Measurements from ENCODE around the gene MCF2L. TPM values are rescaled to one million over a fixed set of nuclear protein-coding genes. Genes with fewer than 3 reads are reported as not detected.

The MCF2L gene
- total and polyA plus RNA-seq, 10 of the 15 experiments (the other 5 are each of a cell fraction or from before 2014, with no cell fraction given): 0.06 to 1.1 (median 0.21) TPM; not detected in 2

GRCh38 chr13:113105032-113105920, 136.3 kb downstream of the MCF2L start, which contains the start of gene F7:
Gene F7, plus strand, starts transcription at chr13:113105791. Its CDS starts 51 bp downstream, at chr13:113105842.
- TF ChIP-seq POLR2AphosphoS5 (IDR thresholded peaks at IDR 0.05; ENCODE audit: low read length): no peak
- no peak for TF ChIP-seq FOS (IDR thresholded peaks at IDR 0.05; ENCODE audit: borderline replicate concordance, extremely low read depth, insufficient read length)
- no peak for TF ChIP-seq MEF2A (IDR thresholded peaks at IDR 0.05; ENCODE audit: insufficient read depth, low read depth, low read length)
- H3K4me2 ChIP-seq (ENCODE audit: control insufficient read depth, insufficient read depth): no peak within 1 kb of the TSS
- ChIA-PET RAD21 (ENCODE audit: unreplicated experiment) (no interaction called here), POLR2A (no interaction called here), CTCF (no interaction called here), SMC1A (ENCODE audit: uncharacterized antibody, unreplicated experiment) (no interaction called here)
- 36% methylated on average over 17 of the region's 17 CpGs for WGBS (ENCODE audit: insufficient coverage, insufficient replicate concordance, low lambda C conversion rate, missing lambda C conversion rate)
- H3K27ac ChIP-seq (ENCODE audit: control insufficient read depth, insufficient read depth): no peak within 1 kb of the TSS
- no peak within 1 kb of the TSS for H3K4me3 ChIP-seq
- no peaks in the 10 kb centered on the region for H4K20me1 ChIP-seq (ENCODE audit: control insufficient read depth, insufficient read depth)
- FAIRE-seq (no peak), DNase-seq (ENCODE audit: low read depth, low spot score) (no peak), ATAC-seq (no peak)
- H3K9me3 ChIP-seq (replicated peaks; ENCODE audit: control insufficient read depth, insufficient read depth, low read length): peaks cover 1% of the 10 kb centered on the region; the same call in 1 of the 3 replicates
- no peaks in the 10 kb centered on the region for H3K36me3 ChIP-seq (ENCODE audit: control insufficient read depth in 2 of 2, insufficient read depth in 2 of 2, low read length in 1 of 2)
- intact Hi-C loops (cut with micrococcal nuclease; ENCODE audit: unreplicated experiment): no loop called here
- H3K4me1 ChIP-seq (ENCODE audit: control insufficient read depth, insufficient read depth, low read length): no peaks in the 10 kb centered on the region
- in situ Hi-C loops (cut with MboI): no loop called here
- no peak within 1 kb of the TSS for H2AFZ ChIP-seq (ENCODE audit: control insufficient read depth, low read depth, low read length)
- H3K27me3 ChIP-seq (replicated peaks in 1 of 2; ENCODE audit: control insufficient read depth in 2 of 2, insufficient read depth in 2 of 2, low read length in 1 of 2): no peaks in the 10 kb centered on the region
- no TSS peak for BruUV-seq (replicated peaks)
- no peaks in the 10 kb centered on the region for H3K79me2 ChIP-seq (ENCODE audit: control insufficient read depth, insufficient read depth, low read length)
- no peak within 1 kb of the TSS for H3K9ac ChIP-seq (ENCODE audit: control insufficient read depth, insufficient read depth, low read length)

- FAIRE-seq: no peak
- ChIA-PET SMC1A (ENCODE audit: uncharacterized antibody, unreplicated experiment) (no interaction called here), POLR2A (no interaction called here), RAD21 (ENCODE audit: unreplicated experiment) (no interaction called here), CTCF (no interaction called here)
- WGBS (ENCODE audit: insufficient coverage, insufficient replicate concordance, low lambda C conversion rate, missing lambda C conversion rate): 59% methylated on average over 10 of the region's 16 CpGs
- H3K4me1 ChIP-seq (ENCODE audit: control insufficient read depth, insufficient read depth, low read length): no peaks in the 10 kb centered on the region
- no peaks in the 10 kb centered on the region for H3K27me3 ChIP-seq (replicated peaks in 1 of 2; ENCODE audit: control insufficient read depth in 2 of 2, insufficient read depth in 2 of 2, low read length in 1 of 2)
- no peaks in the 10 kb centered on the region for H4K20me1 ChIP-seq (ENCODE audit: control insufficient read depth, insufficient read depth)
- no peak overlapping the region for H2AFZ ChIP-seq (ENCODE audit: control insufficient read depth, low read depth, low read length)
- H3K27ac ChIP-seq (ENCODE audit: control insufficient read depth, insufficient read depth): no peak overlapping the region
- H3K9ac ChIP-seq (ENCODE audit: control insufficient read depth, insufficient read depth, low read length): no peak overlapping the region
- peaks cover 1% of the 10 kb centered on the region; the same call in 1 of the 3 replicates for H3K9me3 ChIP-seq (replicated peaks; ENCODE audit: control insufficient read depth, insufficient read depth, low read length)
- no peak for TF ChIP-seq MEF2A (IDR thresholded peaks at IDR 0.05; ENCODE audit: insufficient read depth, low read depth, low read length)
- no peak for TF ChIP-seq TBL1XR1 (IDR thresholded peaks at IDR 0.05; ENCODE audit: low read depth, low read length)
- TF ChIP-seq MTA2 (IDR thresholded peaks at IDR 0.05; ENCODE audit: low read depth): no peak
- no peak for ATAC-seq
- no peak overlapping the region for H3K4me3 ChIP-seq
- no peaks in the 10 kb centered on the region for H3K79me2 ChIP-seq (ENCODE audit: control insufficient read depth, insufficient read depth, low read length)
- no peak for DNase-seq (ENCODE audit: low read depth, low spot score)
- no TSS peak for BruUV-seq (replicated peaks)
- no peaks in the 10 kb centered on the region for H3K36me3 ChIP-seq (ENCODE audit: control insufficient read depth in 2 of 2, insufficient read depth in 2 of 2, low read length in 1 of 2)
- intact Hi-C loops (cut with micrococcal nuclease; ENCODE audit: unreplicated experiment) (no loop called here), in situ Hi-C loops (cut with MboI) (no loop called here)
- H3K4me2 ChIP-seq (ENCODE audit: control insufficient read depth, insufficient read depth): no peak overlapping the region
These were observed 137.0 kb downstream of the MCF2L start for GRCh38 chr13:113105921-113106452.
